ENCODE data around the gene TMEM63C. TPM values are rescaled to one million over a fixed set of nuclear protein-coding genes. Genes with fewer than 3 reads are reported as not detected.

TMEM63C gene
- total RNA-seq, 1 donor from 2014 or later = 27.0 TPM

DNA sequence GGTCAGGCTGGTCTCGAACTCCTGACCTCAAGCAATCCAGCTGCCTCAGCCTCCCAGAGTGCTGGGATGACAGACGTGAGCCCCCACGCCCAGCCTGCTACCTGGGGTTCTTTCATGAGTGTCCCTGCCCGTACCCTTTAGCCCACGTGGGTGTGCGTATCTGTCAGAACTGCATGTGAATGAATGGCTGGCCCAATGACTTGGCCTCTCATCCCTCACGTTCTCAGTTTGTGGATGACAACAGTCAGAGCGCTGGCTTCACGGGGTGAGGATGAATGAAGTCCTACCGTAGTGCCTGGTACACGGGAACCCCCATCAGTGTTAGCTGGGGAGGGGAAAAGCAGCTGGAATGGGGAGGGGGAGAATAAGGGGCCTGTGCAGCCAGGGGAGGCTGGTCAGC, 23.9 kb upstream of the TMEM63C start:
- Histone ChIP-seq H3K4me1 (peaks cover 13% of the 10 kb centered on the region), H3K27ac (no peak overlapping the region), H3K36me3 (no peaks in the 10 kb centered on the region), H3K27me3 (no peaks in the 10 kb centered on the region), H3K4me3 (no peak overlapping the region), H3K9me3 (no peaks in the 10 kb centered on the region)
- no peak for DNase-seq (ENCODE audit: extremely low spot score in 2 of 2)
- intact Hi-C loops (cut with DNase I) = no loop called here
- TF ChIP-seq CTCF (IDR thresholded peaks at IDR 0.05) (no peak), POLR2AphosphoS5 (IDR thresholded peaks at IDR 0.05; ENCODE audit: insufficient read depth in 1 of 2, low read depth in 1 of 2) (no peak), POLR2A (IDR thresholded peaks at IDR 0.05) (no peak)

GRCh38 chr14:77158175-77158881, 23.3 kb upstream of the TMEM63C start:
- H3K27me3 ChIP-seq = no peaks in the 10 kb centered on the region

DNA sequence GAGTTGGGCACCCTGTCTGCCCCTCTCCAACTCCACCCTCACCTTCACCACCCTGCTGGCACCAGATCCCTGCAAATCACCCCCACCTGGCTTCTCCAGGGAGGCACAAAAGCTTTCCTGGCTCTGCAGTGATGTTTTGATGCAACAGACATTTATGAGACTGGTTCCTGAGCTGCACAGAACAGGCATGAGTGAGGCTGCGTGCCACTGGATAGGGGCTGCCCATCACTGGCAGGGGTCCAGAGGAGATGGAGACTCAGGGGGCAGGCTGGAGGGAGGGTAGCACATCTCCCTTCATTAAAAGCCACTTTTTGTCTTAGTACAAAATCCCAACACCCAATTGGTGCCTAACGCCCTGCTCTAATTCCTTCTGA, 22.7 kb upstream of the TMEM63C start:
- intact Hi-C loops (cut with DNase I) = no loop called here

More at GRCh38 chr14:77158175-77158881, 23.3 kb upstream of the TMEM63C start:
- no peaks in the 10 kb centered on the region for H3K36me3 ChIP-seq
- H3K4me3 ChIP-seq = peak overlapping the region in 1 of 2 donors; percentile 13
- TF ChIP-seq POLR2A (IDR thresholded peaks at IDR 0.05) (no peak), CTCF (IDR thresholded peaks at IDR 0.05) (no peak), POLR2AphosphoS5 (IDR thresholded peaks at IDR 0.05; ENCODE audit: insufficient read depth in 1 of 2, low read depth in 1 of 2) (no peak)
- DNase-seq (ENCODE audit: extremely low spot score in 2 of 2) = no peak
- intact Hi-C loops (cut with DNase I) = no loop called here
- H3K27ac ChIP-seq = no peak overlapping the region
- H3K4me1 ChIP-seq = peaks cover 13% of the 10 kb centered on the region
- H3K9me3 ChIP-seq = no peaks in the 10 kb centered on the region

GRCh38 chr14:77161011-77161410, 20.6 kb upstream of the TMEM63C start:
- H3K4me3 ChIP-seq = no peak overlapping the region
- H3K27ac ChIP-seq = no peak overlapping the region
- intact Hi-C loops (cut with DNase I) = no loop called here
- H3K36me3 ChIP-seq = no peaks in the 10 kb centered on the region
- no peak for DNase-seq (ENCODE audit: extremely low spot score in 2 of 2)
- no peaks in the 10 kb centered on the region for H3K9me3 ChIP-seq
- no peak for TF ChIP-seq CTCF (IDR thresholded peaks at IDR 0.05)
- TF ChIP-seq POLR2AphosphoS5 (IDR thresholded peaks at IDR 0.05; ENCODE audit: insufficient read depth in 1 of 2, low read depth in 1 of 2) = no peak
- H3K4me1 ChIP-seq = peaks cover 13% of the 10 kb centered on the region
- no peaks in the 10 kb centered on the region for H3K27me3 ChIP-seq

More for the DNA sequence above, 22.7 kb upstream of the TMEM63C start:
- no peak for DNase-seq (ENCODE audit: extremely low spot score in 2 of 2)
- Histone ChIP-seq H3K4me3 (peak overlapping the region in 1 of 2 donors; percentile 13), H3K27me3 (no peaks in the 10 kb centered on the region), H3K36me3 (no peaks in the 10 kb centered on the region), H3K27ac (no peak overlapping the region), H3K4me1 (peaks cover 13% of the 10 kb centered on the region), H3K9me3 (no peaks in the 10 kb centered on the region)
- TF ChIP-seq POLR2AphosphoS5 (IDR thresholded peaks at IDR 0.05; ENCODE audit: insufficient read depth in 1 of 2, low read depth in 1 of 2) = no peak
- TF ChIP-seq CTCF (IDR thresholded peaks at IDR 0.05) = no peak
- no peak for TF ChIP-seq POLR2A (IDR thresholded peaks at IDR 0.05)

GRCh38 chr14:77170045-77170444, 11.6 kb upstream of the TMEM63C start:
- intact Hi-C loops (cut with DNase I) = no loop called here
- Histone ChIP-seq H3K27ac (no peak overlapping the region), H3K4me3 (no peak overlapping the region)

More at GRCh38 chr14:77170045-77170444, 11.6 kb upstream of the TMEM63C start:
- Histone ChIP-seq H3K9me3 (peaks cover 6% of the 10 kb centered on the region), H3K36me3 (no peaks in the 10 kb centered on the region), H3K4me1 (no peaks in the 10 kb centered on the region), H3K27me3 (no peaks in the 10 kb centered on the region)
- TF ChIP-seq CTCF (IDR thresholded peaks at IDR 0.05) = no peak
- TF ChIP-seq POLR2A (IDR thresholded peaks at IDR 0.05) = no peak
- TF ChIP-seq POLR2AphosphoS5 (IDR thresholded peaks at IDR 0.05; ENCODE audit: insufficient read depth in 1 of 2, low read depth in 1 of 2) = no peak
- DNase-seq (ENCODE audit: extremely low spot score in 2 of 2) = no peak
